Panc1 (cell line): ENCODE results near the gene MRPL14. TPM values are rescaled to one million over a fixed set of nuclear protein-coding genes. Genes with fewer than 3 reads are reported as not detected.
A peak's percentile ranks its signal among the peaks of the same experiment; 100 is the strongest.

Source experiments
- ATAC-seq: fragments of 200-7000 bp; cut with Tn5 transposase; 2 replicates; pipeline ENCODE4 v1.9.1; 2020; ENCODE audit warnings: mild to moderate bottlenecking, moderate library complexity
- BruUV-seq: library from RNA; stranded (reverse); fragments of 400-500 nt; replicated peaks from 2 replicates; lab custom pipeline; 2021; lab: Mats Ljungman, UMichigan
- CTCF ChIA-PET: fragments of 300-600 bp; sonication (Branson Sonifier 250); formaldehyde crosslinking; loops from one replicate; lab custom pipeline; 2022; ENCODE audit warnings: antibody characterized with exemption; lab: Charles Lee
- POLR2A ChIA-PET: fragments of 300-600 bp; sonication (Branson Sonifier 250); formaldehyde crosslinking; loops from one replicate; lab custom pipeline; 2022; ENCODE audit warnings: antibody characterized with exemption; lab: Charles Lee
- DNase-seq: peaks from one replicate; pipeline ENCODE4 v3.0.0-alpha.2; 2010; ENCODE audit warnings: low read depth, low spot score
- H3K27ac ChIP-seq: 2 replicates; pipeline ENCODE4 v1.5.1; 2011; ENCODE audit warnings: mild to moderate bottlenecking, low read length, inconsistent platforms
- H3K27me3 ChIP-seq: fragments of 200-500 bp; sonication (Bioruptor generic); 2 replicates; pipeline ENCODE4 v1.6.0; 2014; ENCODE audit warnings: low read length, inconsistent platforms; ENCODE audit not compliant: control insufficient read depth, insufficient read depth
- H3K36me3 ChIP-seq: fragments of 200-500 bp; sonication (Bioruptor generic); 2 replicates; pipeline ENCODE4 v1.5.1; 2014; ENCODE audit warnings: inconsistent platforms, mild to moderate bottlenecking, low read length, moderate library complexity; ENCODE audit not compliant: control insufficient read depth, insufficient read depth
- H3K4me1 ChIP-seq: 2 replicates; pipeline ENCODE4 v1.5.1; 2011; ENCODE audit warnings: inconsistent platforms, mild to moderate bottlenecking, low read length, moderate library complexity; ENCODE audit not compliant: control insufficient read depth, insufficient read depth
- H3K4me3 ChIP-seq, 2 experiments: 2 replicates each; pipeline ENCODE4 v1.5.1; 2011 to 2012; ENCODE audit warnings: low read depth in 2 of 2, low read length in 2 of 2, mild to moderate bottlenecking in 2 of 2, inconsistent platforms in 1 of 2, moderate library complexity in 1 of 2
- H3K9me3 ChIP-seq: fragments of 200-500 bp; sonication (Bioruptor generic); 2 replicates; pipeline ENCODE4 v1.5.1; 2014; ENCODE audit warnings: low read depth, mild to moderate bottlenecking, inconsistent platforms, low read length, moderate library complexity; ENCODE audit not compliant: control insufficient read depth, insufficient read depth
- CTCF ChIP-seq: fragments of 450-650 bp; IDR thresholded peaks from 2 replicates; pipeline ENCODE4 v1.5.1; 2017; ENCODE audit warnings: mild to moderate bottlenecking
- POLR2AphosphoS5 ChIP-seq: IDR thresholded peaks from 2 replicates; pipeline ENCODE4 v1.6.1; 2012; ENCODE audit warnings: mild to moderate bottlenecking, low read depth, low read length, moderate library complexity
- REST ChIP-seq, 2 experiments: IDR thresholded peaks; 2 replicates each; pipeline ENCODE4 v1.6.1; 2011 to 2012; ENCODE audit warnings: low read depth in 2 of 2, control low read depth in 1 of 2, low read length in 1 of 2, mild to moderate bottlenecking in 1 of 2, moderate library complexity in 1 of 2; ENCODE audit not compliant: insufficient read depth in 1 of 2
- SIN3A ChIP-seq: IDR thresholded peaks from 2 replicates; pipeline ENCODE4 v1.6.1; 2012; ENCODE audit warnings: low read depth, mild to moderate bottlenecking, low read length, moderate library complexity, borderline replicate concordance; ENCODE audit not compliant: insufficient read depth
- TCF7L2 ChIP-seq: IDR thresholded peaks from 2 replicates; pipeline ENCODE4 v1.6.1; 2011; ENCODE audit warnings: mild to moderate bottlenecking, low read depth, low read length, inconsistent platforms
- in situ Hi-C: cut with HindIII; loops from 2 replicates; pipeline ENCODE4 v1.10.0; 2016; ENCODE audit warnings: low sequenced_read_pairs, low pct_unique_long_range_greater_than_20kb
- intact Hi-C: fragments of 100-400 bp; cut with micrococcal nuclease; formaldehyde crosslinking; loops from one replicate; pipeline ENCODE4 v1.10.0; 2022; ENCODE audit not compliant: unreplicated experiment
- total RNA-seq: library from RNA; stranded (reverse); gene quantifications from one replicate; pipeline ENCODE4 v1.2.1, GENCODE V29; 2021; ENCODE audit not compliant: unreplicated experiment

MRPL14 gene
- total RNA-seq, 1 experiment from 2014 or later: 82.0 TPM

GRCh38 chr6:44101832-44102231, 25.4 kb downstream of the MRPL14 start:
- H3K27ac ChIP-seq: no peak overlapping the region
- no peaks in the 10 kb centered on the region for H3K9me3 ChIP-seq
- TF ChIP-seq POLR2AphosphoS5: no peak
- TF ChIP-seq TCF7L2: no peak
- TF ChIP-seq REST (IDR thresholded peaks at IDR 0.05; ENCODE audit: insufficient read depth in 1 of 2, low read depth in 2 of 2, low read length in 1 of 2): no peak
- no peak for TF ChIP-seq CTCF
- no peak for TF ChIP-seq SIN3A
- DNase-seq: no peak
- intact Hi-C loops (loop anchor here (5.0 kb wide), 1 partner anchor 130 kb away; no protein-coding TSS in a partner anchor), in situ Hi-C loops (no loop called here)
- no peaks in the 10 kb centered on the region for H3K27me3 ChIP-seq
- ChIA-PET CTCF (no interaction called here), POLR2A (no interaction called here)
- ATAC-seq: no peak
- H3K4me1 ChIP-seq: no peaks in the 10 kb centered on the region
- H3K36me3 ChIP-seq: no peaks in the 10 kb centered on the region
- H3K4me3 ChIP-seq: no peak overlapping the region
- BruUV-seq: no TSS peak

GRCh38 chr6:44100088-44100550, 27.1 kb downstream of the MRPL14 start:
- Histone ChIP-seq H3K36me3 (no peaks in the 10 kb centered on the region), H3K4me3 (no peak overlapping the region), H3K4me1 (no peaks in the 10 kb centered on the region), H3K9me3 (no peaks in the 10 kb centered on the region), H3K27ac (no peak overlapping the region), H3K27me3 (no peaks in the 10 kb centered on the region)
- DNase-seq (no peak), ATAC-seq (peak; percentile 82)
- ChIA-PET POLR2A (interaction anchor here (0.7 kb wide), 1 partner anchor 121 kb away, joined by 5 read pairs; no protein-coding TSS in a partner anchor), CTCF (interaction anchor here (0.6 to 1.1 kb wide), 3 partner anchors 9 to 147 kb away, joined by 3 to 5 read pairs (median 3); partner anchors contain the start of gene HSP90AB1)
- in situ Hi-C loops: no loop called here
- TF ChIP-seq CTCF (peak; percentile 77; the same call in 1 of the 2 replicates), TCF7L2 (no peak)
- intact Hi-C loops: loop anchor here (5.0 kb wide), 1 partner anchor 132 kb away; no protein-coding TSS in a partner anchor
- no TSS peak for BruUV-seq
